Hepatocyte (in vitro differentiated cells): ENCODE measurements around the gene CNOT4. TPM values are rescaled to one million over a fixed set of nuclear protein-coding genes. Genes with fewer than 3 reads are reported as not detected.

ENCODE experiments used
- DNase-seq: peaks from one replicate; pipeline ENCODE4 v3.0.0-alpha.2; 2016; ENCODE audit warnings: low spot score
- H2AFZ ChIP-seq: fragments of 200-600 bp; sonication (generic); 2 replicates; pipeline ENCODE4 v1.6.0; 2016; ENCODE audit warnings: antibody characterized with exemption, mild to moderate bottlenecking
- H3K27ac ChIP-seq: fragments of 200-600 bp; sonication (generic); 2 replicates; pipeline ENCODE4 v1.5.1; 2016; ENCODE audit warnings: mild to moderate bottlenecking
- H3K27me3 ChIP-seq: fragments of 200-600 bp; sonication (generic); 2 replicates; pipeline ENCODE4 v1.6.1; 2016
- H3K36me3 ChIP-seq: fragments of 200-600 bp; sonication (generic); replicated peaks from 2 replicates; pipeline ENCODE4 v1.5.1; 2016; ENCODE audit warnings: low read depth; ENCODE audit not compliant: insufficient read depth
- H3K4me1 ChIP-seq: fragments of 200-600 bp; sonication (generic); 2 replicates; pipeline ENCODE4 v1.5.1; 2016; ENCODE audit warnings: mild to moderate bottlenecking, moderate library complexity; ENCODE audit not compliant: insufficient read depth
- H3K4me2 ChIP-seq: fragments of 200-600 bp; sonication (generic); 2 replicates; pipeline ENCODE4 v1.6.0; 2016
- H3K4me3 ChIP-seq: fragments of 200-600 bp; sonication (generic); 2 replicates; pipeline ENCODE4 v1.5.1; 2016; ENCODE audit warnings: mild to moderate bottlenecking
- H3K79me2 ChIP-seq: fragments of 200-600 bp; sonication (generic); 2 replicates; pipeline ENCODE4 v1.6.0; 2017; ENCODE audit warnings: mild to moderate bottlenecking
- H3K9me2 ChIP-seq: fragments of 200-600 bp; sonication (generic); replicated peaks from 2 replicates; pipeline ENCODE4 v1.6.0; 2017; ENCODE audit warnings: mild to moderate bottlenecking; ENCODE audit not compliant: insufficient read depth
- H3K9me3 ChIP-seq: fragments of 200-600 bp; sonication (generic); 2 replicates; pipeline ENCODE4 v1.5.1; 2016; ENCODE audit warnings: low read depth, mild to moderate bottlenecking
- H4K20me1 ChIP-seq: fragments of 200-600 bp; sonication (generic); 2 replicates; pipeline ENCODE4 v1.6.0; 2016; ENCODE audit warnings: mild to moderate bottlenecking; ENCODE audit not compliant: insufficient read depth, poor library complexity, severe bottlenecking
- CTCF ChIP-seq: fragments of 200-600 bp; sonication (generic); IDR thresholded peaks from 2 replicates; pipeline ENCODE4 v1.5.1; 2016; ENCODE audit warnings: antibody characterized with exemption, mild to moderate bottlenecking; ENCODE audit not compliant: poor library complexity
- EZH2 ChIP-seq: fragments of 200-600 bp; sonication (generic); IDR thresholded peaks from 2 replicates; pipeline ENCODE4 v1.6.1; 2016; ENCODE audit warnings: antibody characterized with exemption, mild to moderate bottlenecking, borderline replicate concordance
- EZH2phosphoT487 ChIP-seq: fragments of 200-600 bp; sonication (generic); IDR thresholded peaks from one replicate; pipeline ENCODE4 v1.6.1; 2018; ENCODE audit warnings: antibody characterized with exemption, mild to moderate bottlenecking, low read depth, moderate library complexity; ENCODE audit not compliant: unreplicated experiment, severe bottlenecking
- WGBS: methylation state at CpG from one replicate; pipeline ENCODE4 v1.1.6; 2016; ENCODE audit warnings: low lambda C conversion rate; ENCODE audit errors: missing lambda C conversion rate; 5-methylcytosine and 5-hydroxymethylcytosine counted together
- polyA plus RNA-seq: library from polyadenylated mRNA; unstranded; fragments of >200 nt; fragmentation: Nextera tagmentation; extraction: Ambion mirVana; gene quantifications from 2 replicates; pipeline ENCODE4 v1.2.1, GENCODE V29; 2016
- total RNA-seq: library from RNA; depleted of rRNA; stranded (reverse); fragments of >200 nt; gene quantifications from 2 replicates; pipeline ENCODE4 v1.2.3, GENCODE V29; 2014

Gene CNOT4
- total and polyA plus RNA-seq, 2 experiments from 2014 or later = 11.8 to 12.9 TPM

DNA sequence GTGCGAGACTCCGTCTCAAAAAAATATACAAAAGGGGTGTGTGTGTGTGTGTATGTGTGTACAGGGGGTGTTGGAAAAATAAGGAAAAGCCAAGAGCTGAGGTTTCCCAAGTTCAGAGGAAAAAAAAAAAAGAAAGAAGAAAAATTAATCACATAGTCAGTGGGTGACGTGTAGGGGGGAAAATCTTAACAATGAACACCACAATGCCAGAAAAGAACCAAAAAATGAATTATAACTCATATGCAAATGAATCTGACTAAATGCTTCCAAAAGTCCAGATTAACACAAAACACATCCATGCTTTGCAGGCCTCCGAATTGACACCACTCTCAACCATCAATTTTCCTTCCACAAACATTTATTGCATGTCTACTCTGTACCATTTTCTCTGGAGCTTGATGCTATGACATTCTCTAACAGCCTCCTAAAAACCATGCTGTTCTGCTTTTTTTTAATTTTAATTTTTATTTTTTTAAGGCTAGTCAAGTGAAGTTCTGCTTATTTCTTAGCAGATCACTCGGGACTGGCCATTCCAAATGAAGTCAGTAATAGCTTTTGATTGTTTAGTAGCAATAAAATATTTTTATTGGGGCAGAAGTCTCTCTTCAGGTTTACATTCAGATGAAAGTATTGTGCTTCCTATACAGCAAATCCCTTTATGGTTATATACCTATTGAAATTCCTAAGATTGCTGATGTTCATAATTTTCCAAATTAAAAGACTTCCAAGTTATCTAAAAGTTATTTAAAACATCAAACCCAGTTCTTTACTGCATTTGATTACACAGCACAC lies 133.8 kb downstream of the CNOT4 start:
- Histone ChIP-seq H3K9me2 (no peaks in the 10 kb centered on the region), H3K4me3 (no peak overlapping the region), H3K27ac (no peak overlapping the region), H2AFZ (no peak overlapping the region), H3K79me2 (no peaks in the 10 kb centered on the region), H3K4me1 (no peaks in the 10 kb centered on the region), H3K36me3 (no peaks in the 10 kb centered on the region), H3K27me3 (no peaks in the 10 kb centered on the region), H3K9me3 (no peaks in the 10 kb centered on the region), H4K20me1 (no peaks in the 10 kb centered on the region), H3K4me2 (no peak overlapping the region)
- no peak for TF ChIP-seq EZH2
- TF ChIP-seq CTCF = no peak
- TF ChIP-seq EZH2phosphoT487 = no peak
- 90% methylated on average over 5 of the region's 5 CpGs for WGBS
- DNase-seq = no peak

DNA sequence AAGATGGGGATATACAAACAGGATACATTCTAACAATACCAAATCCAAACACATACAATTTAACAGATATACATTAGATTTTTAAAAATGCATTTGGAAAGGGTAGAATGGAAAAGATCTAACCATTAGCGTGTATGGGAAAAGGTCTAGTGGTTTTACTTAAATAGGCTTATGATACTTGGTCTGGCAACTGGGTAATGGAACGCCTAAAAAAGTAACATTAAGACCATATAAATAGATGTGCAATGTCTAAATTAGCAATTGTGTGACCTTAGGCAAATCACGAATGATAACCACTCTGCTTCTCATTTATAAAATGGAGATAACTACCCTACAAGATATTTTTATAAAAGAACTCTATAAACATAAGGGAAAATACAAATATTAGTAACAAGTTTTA lies 135.2 kb downstream of the CNOT4 start:
- 99% methylated on average over 3 of the region's 3 CpGs for WGBS
- Histone ChIP-seq H3K9me3 (no peaks in the 10 kb centered on the region), H3K79me2 (no peaks in the 10 kb centered on the region), H3K9me2 (no peaks in the 10 kb centered on the region), H4K20me1 (no peaks in the 10 kb centered on the region), H3K27ac (no peak overlapping the region), H3K4me2 (no peak overlapping the region), H2AFZ (no peak overlapping the region), H3K4me3 (no peak overlapping the region), H3K4me1 (no peaks in the 10 kb centered on the region), H3K36me3 (no peaks in the 10 kb centered on the region), H3K27me3 (no peaks in the 10 kb centered on the region)
- TF ChIP-seq EZH2phosphoT487 (no peak), EZH2 (no peak), CTCF (no peak)
- DNase-seq = no peak

DNA sequence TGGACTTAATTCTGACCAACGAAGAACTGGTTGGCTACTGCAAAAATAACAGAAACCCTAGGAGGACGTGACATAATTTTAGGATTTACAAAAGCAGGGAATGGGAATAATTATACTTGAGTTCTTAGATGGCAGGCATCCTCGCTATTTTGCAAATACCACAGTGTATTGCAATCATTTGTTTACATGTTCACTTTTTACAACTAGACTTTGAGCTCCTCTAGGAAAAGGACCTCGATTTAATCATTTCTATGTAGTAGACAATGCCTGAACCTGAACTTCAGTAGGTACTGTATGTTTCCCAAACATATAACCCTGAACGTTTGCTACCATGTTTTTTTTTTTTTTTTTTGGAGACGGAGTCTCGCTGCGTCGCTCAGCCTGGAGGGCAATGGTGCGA lies 137.7 kb downstream of the CNOT4 start:
- 78% methylated on average over 10 of the region's 10 CpGs for WGBS
- Histone ChIP-seq H3K27me3 (no peaks in the 10 kb centered on the region), H3K36me3 (no peaks in the 10 kb centered on the region), H3K4me3 (no peak overlapping the region), H3K9me3 (no peaks in the 10 kb centered on the region), H3K27ac (no peak overlapping the region), H2AFZ (no peak overlapping the region), H3K79me2 (no peaks in the 10 kb centered on the region), H4K20me1 (no peaks in the 10 kb centered on the region), H3K4me2 (no peak overlapping the region), H3K4me1 (no peaks in the 10 kb centered on the region), H3K9me2 (no peaks in the 10 kb centered on the region)
- TF ChIP-seq EZH2phosphoT487 (no peak), CTCF (no peak), EZH2 (no peak)
- no peak for DNase-seq
